ENCODE results near the gene NSD2. TPM values are rescaled to one million over a fixed set of nuclear protein-coding genes. Genes with fewer than 3 reads are reported as not detected.

NSD2 gene
- total and polyA plus RNA-seq, 9 of the 15 experiments (the other 6 are each of a cell fraction or from before 2014, with no cell fraction given): 6.4 to 126 (median 58.8) TPM

GRCh38 chr4:2006956-2007653 is 135.9 kb downstream of the NSD2 start:
- intact Hi-C loops (cut with micrococcal nuclease) (loop anchor here (5.0 kb wide), 1 partner anchor 35 kb away; a partner anchor contains a TSS), in situ Hi-C loops (cut with MboI) (no loop called here)
- H3K9ac ChIP-seq (ENCODE audit: insufficient read depth in 1 of 2, low read depth in 2 of 2, low read length in 2 of 2): peak overlapping the region; percentile 68 to 100
- ChIA-PET POLR2A (interaction anchor here (1.5 kb wide), 1 partner anchor 12 kb away, joined by 10 read pairs; no protein-coding TSS in a partner anchor), CTCF (ENCODE audit: low intra/inter-chr PET ratio) (no interaction called here)
- H3K27ac ChIP-seq (ENCODE audit: extremely low read depth, low read depth, low read length): no peak overlapping the region; the same call in 2 of the 3 replicates
- no peaks in the 10 kb centered on the region for H3K27me3 ChIP-seq (ENCODE audit: control insufficient read depth in 2 of 2, insufficient read depth in 2 of 2, low read length in 2 of 2)
- no peak overlapping the region for H2AFZ ChIP-seq (ENCODE audit: low read depth, low read length)
- peaks cover 44% of the 10 kb centered on the region for H3K36me3 ChIP-seq (ENCODE audit: control insufficient read depth, insufficient read depth, low read length)
- no peaks in the 10 kb centered on the region for H3K9me3 ChIP-seq (replicated peaks; ENCODE audit: control insufficient read depth, insufficient read depth, low read depth, low read length)
- TSS peak; percentile 53 for BruUV-seq (replicated peaks)
- DNase-seq (ENCODE audit: extremely low read depth in 1 of 4, low spot score in 3 of 4) (peak in 1 of 4 experiments; percentile 69), FAIRE-seq (peak; percentile 70), ATAC-seq (peak; percentile 31)
- peaks cover 66% of the 10 kb centered on the region for H3K79me2 ChIP-seq (ENCODE audit: control insufficient read depth, insufficient read depth, low read length)
- H4K20me1 ChIP-seq (replicated peaks; ENCODE audit: control insufficient read depth, insufficient read depth, low read length): peaks cover 22% of the 10 kb centered on the region
- peak overlapping the region; percentile 100 for H3K4me2 ChIP-seq (ENCODE audit: insufficient read depth, low read length)
- H3K9me1 ChIP-seq (ENCODE audit: control insufficient read depth, insufficient read depth, low read length): no peaks in the 10 kb centered on the region
- 13% methylated on average over 14 of the region's 15 CpGs for WGBS (ENCODE audit: insufficient coverage, low coverage, missing lambda C conversion rate)
- peak overlapping the region; percentile 89 for H3K4me3 ChIP-seq
- H3K4me1 ChIP-seq (replicated peaks in 1 of 2; ENCODE audit: control insufficient read depth in 2 of 2, insufficient read depth in 2 of 2, low read length in 2 of 2): peaks cover 15 to 28% of the 10 kb centered on the region in 2 experiments; a peak in 4 of 5 replicates
- TF ChIP-seq HDGF (IDR thresholded peaks at IDR 0.05) (peak; percentile 41; the same call in 1 of the 2 replicates), E2F8 (IDR thresholded peaks at IDR 0.05; ENCODE audit: low read depth, partially characterized antibody) (no peak), CREM (IDR thresholded peaks at IDR 0.05; ENCODE audit: low read depth) (peak; percentile 3; the same call in 1 of the 2 replicates), MIER1 (IDR thresholded peaks at IDR 0.05; ENCODE audit: low read depth) (no peak), ILF3 (IDR thresholded peaks at IDR 0.05; ENCODE audit: borderline replicate concordance) (no peak), SPI1 (IDR thresholded peaks at IDR 0.05; ENCODE audit: borderline replicate concordance, low read depth, low read length) (no peak), MLLT1 (IDR thresholded peaks at IDR 0.05) (no peak), FOSL1 (tag; conservative IDR thresholded peaks at IDR 0.05) (peak; percentile 56), MAX (CRISPR knock-in tag; IDR thresholded peaks at IDR 0.05) (peak; percentile 75), GATA2 (CRISPR knock-in tag; IDR thresholded peaks at IDR 0.05) (0 out of 2 replicates have a peak, but pooled peaks have one; percentile 13), TFE3 (CRISPR knock-in tag; IDR thresholded peaks at IDR 0.05) (no peak), CBFA2T3 (IDR thresholded peaks at IDR 0.05) (peak; percentile 46), SMARCE1 (IDR thresholded peaks at IDR 0.05) (no peak; the same call in 1 of the 2 replicates), THRB (CRISPR knock-in tag; conservative IDR thresholded peaks at IDR 0.05) (no peak)

Data from K562 (cell line).